Measurements from ENCODE around the gene MPV17L2. TPM values are rescaled to one million over a fixed set of nuclear protein-coding genes. Genes with fewer than 3 reads are reported as not detected.

Gene MPV17L2
- total and polyA plus RNA-seq, 10 of the 15 experiments (the other 5 are each of a cell fraction or from before 2014, with no cell fraction given): 5.1 to 57.2 (median 22.9) TPM

- SMC1A ChIA-PET (ENCODE audit: uncharacterized antibody, unreplicated experiment): interaction anchor here (1.0 to 1.8 kb wide), 14 partner anchors 14 to 109 kb away, joined by 3 to 10 read pairs (median 4); no protein-coding TSS in a partner anchor
- no peak for DNase-seq (ENCODE audit: low read depth, low spot score)
- H3K4me1 ChIP-seq (ENCODE audit: control insufficient read depth, insufficient read depth, low read length): peaks cover 48% of the 10 kb centered on the region
- H3K9me3 ChIP-seq (replicated peaks; ENCODE audit: control insufficient read depth, insufficient read depth, low read length): no peaks in the 10 kb centered on the region
- H3K27ac ChIP-seq (ENCODE audit: control insufficient read depth, insufficient read depth): peak overlapping the region; percentile 97
- BruUV-seq (replicated peaks): no TSS peak
- peaks cover 4% of the 10 kb centered on the region for H3K79me2 ChIP-seq (ENCODE audit: control insufficient read depth, insufficient read depth, low read length)
- no peaks in the 10 kb centered on the region for H4K20me1 ChIP-seq (ENCODE audit: control insufficient read depth, insufficient read depth)
- no peak overlapping the region; the same call in 1 of the 2 replicates for H3K4me3 ChIP-seq
- H3K9ac ChIP-seq (ENCODE audit: control insufficient read depth, insufficient read depth, low read length): peak overlapping the region; percentile 77
- H3K36me3 ChIP-seq (ENCODE audit: control insufficient read depth in 2 of 2, insufficient read depth in 2 of 2, low read length in 1 of 2): peaks cover 0 to 4% of the 10 kb centered on the region in 2 experiments; a peak in 3 of 4 replicates
- ATAC-seq: peak; percentile 31
- in situ Hi-C loops (cut with MboI) (no loop called here), intact Hi-C loops (cut with micrococcal nuclease; ENCODE audit: unreplicated experiment) (loop anchor here (1.0 to 2.0 kb wide), 3 partner anchors 56 to 162 kb away; no protein-coding TSS in a partner anchor)
- no peaks in the 10 kb centered on the region for H3K27me3 ChIP-seq (replicated peaks in 1 of 2; ENCODE audit: control insufficient read depth in 2 of 2, insufficient read depth in 2 of 2, low read length in 1 of 2)
- CTCF ChIA-PET: interaction anchor here (0.6 to 3.2 kb wide), 26 partner anchors 8 to 161 kb away, joined by 3 to 21 read pairs (median 4); partner anchors contain the start of genes ARRDC2, MAST3, MPV17L2 and PIK3R2
- no peak overlapping the region for H2AFZ ChIP-seq (ENCODE audit: control insufficient read depth, low read depth, low read length)
- POLR2A ChIA-PET: interaction anchor here (0.5 to 1.7 kb wide), 5 partner anchors 12 to 82 kb away, joined by 3 to 9 read pairs (median 5); no protein-coding TSS in a partner anchor
- peak overlapping the region; percentile 85 for H3K4me2 ChIP-seq (ENCODE audit: control insufficient read depth, insufficient read depth)
- RAD21 ChIA-PET (ENCODE audit: unreplicated experiment): interaction anchor here (0.7 to 2.3 kb wide), 17 partner anchors 13 to 214 kb away, joined by 3 to 14 read pairs (median 4); partner anchors contain the start of genes ARRDC2, MAST3, MPV17L2 and PIK3R2
- no peak for FAIRE-seq
- WGBS (ENCODE audit: insufficient coverage, insufficient replicate concordance, low lambda C conversion rate, missing lambda C conversion rate): 89% methylated on average over 62 of the region's 66 CpGs
- TF ChIP-seq, protein P1, sequence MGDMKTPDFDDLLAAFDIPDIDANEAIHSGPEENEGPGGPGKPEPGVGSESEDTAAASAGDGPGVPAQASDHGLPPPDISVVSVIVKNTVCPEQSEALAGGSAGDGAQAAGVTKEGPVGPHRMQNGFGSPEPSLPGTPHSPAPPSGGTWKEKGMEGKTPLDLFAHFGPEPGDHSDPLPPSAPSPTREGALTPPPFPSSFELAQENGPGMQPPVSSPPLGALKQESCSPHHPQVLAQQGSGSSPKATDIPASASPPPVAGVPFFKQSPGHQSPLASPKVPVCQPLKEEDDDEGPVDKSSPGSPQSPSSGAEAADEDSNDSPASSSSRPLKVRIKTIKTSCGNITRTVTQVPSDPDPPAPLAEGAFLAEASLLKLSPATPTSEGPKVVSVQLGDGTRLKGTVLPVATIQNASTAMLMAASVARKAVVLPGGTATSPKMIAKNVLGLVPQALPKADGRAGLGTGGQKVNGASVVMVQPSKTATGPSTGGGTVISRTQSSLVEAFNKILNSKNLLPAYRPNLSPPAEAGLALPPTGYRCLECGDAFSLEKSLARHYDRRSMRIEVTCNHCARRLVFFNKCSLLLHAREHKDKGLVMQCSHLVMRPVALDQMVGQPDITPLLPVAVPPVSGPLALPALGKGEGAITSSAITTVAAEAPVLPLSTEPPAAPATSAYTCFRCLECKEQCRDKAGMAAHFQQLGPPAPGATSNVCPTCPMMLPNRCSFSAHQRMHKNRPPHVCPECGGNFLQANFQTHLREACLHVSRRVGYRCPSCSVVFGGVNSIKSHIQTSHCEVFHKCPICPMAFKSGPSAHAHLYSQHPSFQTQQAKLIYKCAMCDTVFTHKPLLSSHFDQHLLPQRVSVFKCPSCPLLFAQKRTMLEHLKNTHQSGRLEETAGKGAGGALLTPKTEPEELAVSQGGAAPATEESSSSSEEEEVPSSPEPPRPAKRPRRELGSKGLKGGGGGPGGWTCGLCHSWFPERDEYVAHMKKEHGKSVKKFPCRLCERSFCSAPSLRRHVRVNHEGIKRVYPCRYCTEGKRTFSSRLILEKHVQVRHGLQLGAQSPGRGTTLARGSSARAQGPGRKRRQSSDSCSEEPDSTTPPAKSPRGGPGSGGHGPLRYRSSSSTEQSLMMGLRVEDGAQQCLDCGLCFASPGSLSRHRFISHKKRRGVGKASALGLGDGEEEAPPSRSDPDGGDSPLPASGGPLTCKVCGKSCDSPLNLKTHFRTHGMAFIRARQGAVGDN (IDR thresholded peaks at IDR 0.05): peak; percentile 87
- TF ChIP-seq IKZF1 (conservative IDR thresholded peaks at IDR 0.05) (peak; percentile 63), CBX5 (IDR thresholded peaks at IDR 0.05; ENCODE audit: low read depth) (no peak), ELK1 (IDR thresholded peaks at IDR 0.05; ENCODE audit: low read depth, low read length) (no peak), NFYB (IDR thresholded peaks at IDR 0.05; ENCODE audit: insufficient read depth, low read depth, low read length) (no peak), ZZZ3 (IDR thresholded peaks at IDR 0.05; ENCODE audit: control insufficient read depth, insufficient read length, low read depth) (no peak), TAF1 (IDR thresholded peaks at IDR 0.05; ENCODE audit: borderline replicate concordance, low read depth, low read length) (no peak), POU2F2 (IDR thresholded peaks at IDR 0.05; ENCODE audit: borderline replicate concordance, low read depth, low read length) (no peak), RB1 (IDR thresholded peaks at IDR 0.05; ENCODE audit: borderline replicate concordance) (no peak), MTA2 (IDR thresholded peaks at IDR 0.05; ENCODE audit: low read depth) (no peak), LARP7 (IDR thresholded peaks at IDR 0.05) (peak; percentile 38; the same call in 1 of the 2 replicates), YY1 (IDR thresholded peaks at IDR 0.05; ENCODE audit: low read depth, low read length) (no peak), NFYA (IDR thresholded peaks at IDR 0.05; ENCODE audit: borderline replicate concordance, low read depth, low read length) (no peak), SPI1 (IDR thresholded peaks at IDR 0.05; ENCODE audit: borderline replicate concordance, insufficient read depth, low read depth, low read length) (no peak), BRCA1 (IDR thresholded peaks at IDR 0.05; ENCODE audit: low read depth, low read length) (no peak), NFXL1 (IDR thresholded peaks at IDR 0.05; ENCODE audit: borderline replicate concordance) (no peak), ZBED1 (IDR thresholded peaks at IDR 0.05; ENCODE audit: borderline replicate concordance) (no peak), TCF7 (IDR thresholded peaks at IDR 0.05; ENCODE audit: borderline replicate concordance) (no peak)
These were observed 24.2 kb upstream of the MPV17L2 start for GRCh38 chr19:18168673-18169381.

Measured in GM12878 (cell line).